Erythroblast (primary cell): ENCODE data around the gene COIL.

ENCODE experiments used
- DNase-seq, 2 experiments: peaks; one replicate each; lab custom pipeline; 2025; lab: John Stamatoyannopoulos, UW
- GATA1 ChIP-seq: IDR thresholded peaks from 2 replicates; pipeline ENCODE4 v1.6.1; 2011; ENCODE audit warnings: low read depth, mild to moderate bottlenecking, control low read depth, low read length, moderate library complexity
- POLR2A ChIP-seq: IDR thresholded peaks from 2 replicates; pipeline ENCODE4 v1.6.1; 2011; ENCODE audit warnings: mild to moderate bottlenecking, low read length

Gene COIL

DNA sequence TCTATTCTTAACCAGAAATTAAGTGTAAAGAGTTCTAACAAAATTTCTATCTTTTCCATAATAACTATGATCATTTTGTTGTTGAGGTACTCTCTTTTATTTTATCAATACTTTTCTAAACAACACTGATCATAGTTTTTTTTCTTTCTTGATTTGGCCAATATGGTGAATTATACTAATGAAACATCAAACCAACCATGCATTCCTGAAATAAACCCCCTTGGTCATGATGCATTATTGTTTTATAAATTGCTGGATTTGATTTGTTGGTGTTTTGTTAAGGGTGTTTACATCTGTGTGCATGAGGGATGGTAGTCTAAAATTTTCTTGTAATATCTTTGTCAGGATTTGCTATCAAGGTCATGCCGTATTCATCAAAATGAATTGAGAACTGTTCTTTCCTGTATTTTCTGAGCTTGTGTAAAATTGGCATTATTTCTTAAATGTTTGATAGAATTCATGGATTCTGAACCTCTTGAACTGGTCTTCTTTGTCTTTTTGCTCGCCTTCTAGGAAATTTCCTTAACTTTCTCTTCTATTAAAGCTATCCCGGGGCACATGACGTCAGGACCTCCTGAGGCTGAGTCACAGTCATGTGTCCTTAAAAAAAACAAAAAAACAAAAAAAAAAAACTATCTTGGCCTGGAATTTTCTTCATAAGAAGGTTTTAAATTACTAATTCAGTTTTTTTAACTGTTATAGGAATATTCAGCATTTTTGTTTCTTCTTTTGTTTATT is 43.1 kb downstream of the COIL start:
- peak in 1 of 2 experiments; percentile 35 for DNase-seq
- TF ChIP-seq GATA1 (no peak), POLR2A (no peak)

DNA sequence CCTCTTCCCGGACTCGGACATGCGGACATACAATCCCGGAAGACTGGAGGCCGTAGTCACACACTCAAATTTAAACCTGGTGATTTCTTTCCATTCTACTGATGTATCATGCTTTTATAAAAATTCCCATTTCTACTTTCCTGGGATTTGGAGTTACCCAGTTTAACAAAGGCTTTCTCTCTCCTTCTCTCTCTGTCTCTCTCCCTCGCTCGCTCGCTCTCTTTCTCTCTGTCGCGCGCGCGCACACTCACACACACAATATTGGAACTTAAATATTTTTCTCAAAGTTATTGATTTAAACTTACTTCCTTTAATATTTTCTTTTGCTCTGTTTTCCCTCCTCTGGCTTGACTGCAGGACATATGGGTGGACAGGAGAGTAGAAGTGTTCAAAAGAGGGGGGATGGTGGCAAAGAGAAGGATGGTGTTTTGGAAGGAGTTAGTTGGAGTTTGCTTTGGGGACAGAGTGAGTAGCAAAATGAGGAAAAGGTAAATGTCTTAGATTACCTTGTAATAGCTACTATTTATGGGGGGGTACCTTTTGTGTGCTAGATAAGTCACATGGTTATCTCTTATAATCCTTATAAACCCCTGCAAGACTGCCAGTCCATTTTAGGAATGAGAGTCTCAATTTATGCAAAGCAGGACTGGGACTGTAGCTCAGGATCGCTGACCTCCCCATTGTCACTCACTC is 46.1 kb downstream of the COIL start:
- peak; percentile 47 to 67 for DNase-seq
- TF ChIP-seq GATA1 (no peak), POLR2A (no peak)

DNA sequence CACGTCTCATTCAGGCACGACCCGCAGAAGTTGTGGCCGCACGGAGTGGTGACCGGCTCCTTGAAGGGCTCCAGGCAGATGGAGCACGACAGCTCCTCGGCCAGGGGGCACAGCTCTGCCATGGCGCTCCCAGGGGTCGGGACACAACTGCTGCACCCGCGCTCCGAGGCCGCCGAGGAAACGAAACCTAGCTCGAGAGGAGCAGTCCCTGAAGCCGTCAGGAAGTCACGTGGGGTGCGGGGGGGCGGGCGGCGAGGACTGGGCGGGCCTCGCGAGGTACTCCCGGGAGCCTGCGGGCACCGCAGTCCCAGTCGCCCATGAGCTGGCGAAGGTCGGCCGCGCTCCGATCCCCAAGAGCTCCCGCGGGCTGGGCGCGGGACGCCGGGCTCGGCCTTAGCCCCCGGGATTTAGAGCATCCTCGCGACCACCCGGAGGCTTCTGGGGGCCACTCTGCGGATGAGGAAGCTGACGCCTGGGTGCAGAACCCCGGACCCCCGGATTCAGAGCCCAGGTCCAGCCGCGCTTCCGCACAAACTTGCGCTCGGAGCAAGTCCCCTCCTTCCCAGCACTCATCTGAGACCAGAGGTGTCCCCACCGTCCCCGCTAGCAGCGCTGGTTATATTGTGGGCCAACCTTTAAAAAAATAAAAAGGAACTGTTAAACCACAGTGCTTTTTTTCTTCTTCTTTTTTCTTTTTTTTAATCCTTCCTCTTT is 46.8 kb downstream of the COIL start, which contains the start of gene TRIM25:
Gene TRIM25, minus strand, starts transcription at position 183 of the 714 bp plus-strand sequence. Its CDS starts 61 bp downstream, at position 122.
- DNase-seq: peak; percentile 91 to 95
- TF ChIP-seq GATA1 (no peak), POLR2A (peak; percentile 97)

- TF ChIP-seq GATA1 (no peak), POLR2A (no peak)
- peak in 1 of 2 experiments; percentile 73 for DNase-seq
Observed at GRCh38 chr17:56913353-56913866, 47.4 kb downstream of the COIL start.

GRCh38 chr17:56913000-56913311 is 47.9 kb downstream of the COIL start:
- TF ChIP-seq POLR2A: no peak
- no peak for TF ChIP-seq GATA1
- no peak for DNase-seq

DNA sequence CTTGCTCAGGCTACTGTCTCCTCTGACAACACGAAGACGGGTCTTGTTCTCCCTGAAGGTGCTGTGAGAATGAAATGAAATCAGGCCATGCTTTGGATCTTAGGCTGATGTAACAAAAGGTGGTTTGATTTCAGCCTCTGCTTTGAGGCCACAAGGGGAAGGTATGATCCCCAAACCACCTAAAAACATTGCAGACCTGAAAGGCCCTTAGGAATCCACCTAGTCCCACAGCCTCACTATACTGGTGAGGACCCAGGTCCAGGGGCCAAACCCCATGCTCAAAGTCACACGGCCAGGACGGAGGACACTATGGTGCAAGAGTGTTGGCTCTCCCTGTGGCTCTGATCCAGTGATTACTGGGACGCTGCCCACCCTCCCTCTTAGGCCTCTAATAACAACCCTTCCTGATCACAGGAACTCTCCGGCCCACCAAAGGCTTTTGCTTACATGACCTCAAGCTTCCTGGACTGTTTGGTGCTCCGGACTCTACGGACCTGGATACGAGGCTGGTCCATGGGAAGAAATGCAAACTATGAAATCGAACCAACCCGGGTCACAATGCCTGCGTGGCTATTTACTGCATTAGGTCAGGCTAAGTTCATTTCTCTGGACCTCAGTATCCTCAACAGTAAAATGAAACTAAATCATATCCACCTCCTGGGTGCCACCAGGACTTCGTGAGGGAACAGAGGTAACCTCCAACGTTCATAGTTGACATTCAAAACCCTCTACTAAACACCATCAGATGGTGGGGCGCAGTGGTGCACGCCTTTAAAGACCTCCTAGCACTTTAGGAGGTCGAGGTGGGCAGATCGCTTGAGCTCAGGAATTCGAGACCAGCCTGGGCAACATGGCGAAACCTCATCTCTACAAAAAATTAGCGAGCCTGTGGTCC is 48.5 kb downstream of the COIL start:
- DNase-seq: peak; percentile 29 to 51
- TF ChIP-seq GATA1 (no peak), POLR2A (no peak)

DNA sequence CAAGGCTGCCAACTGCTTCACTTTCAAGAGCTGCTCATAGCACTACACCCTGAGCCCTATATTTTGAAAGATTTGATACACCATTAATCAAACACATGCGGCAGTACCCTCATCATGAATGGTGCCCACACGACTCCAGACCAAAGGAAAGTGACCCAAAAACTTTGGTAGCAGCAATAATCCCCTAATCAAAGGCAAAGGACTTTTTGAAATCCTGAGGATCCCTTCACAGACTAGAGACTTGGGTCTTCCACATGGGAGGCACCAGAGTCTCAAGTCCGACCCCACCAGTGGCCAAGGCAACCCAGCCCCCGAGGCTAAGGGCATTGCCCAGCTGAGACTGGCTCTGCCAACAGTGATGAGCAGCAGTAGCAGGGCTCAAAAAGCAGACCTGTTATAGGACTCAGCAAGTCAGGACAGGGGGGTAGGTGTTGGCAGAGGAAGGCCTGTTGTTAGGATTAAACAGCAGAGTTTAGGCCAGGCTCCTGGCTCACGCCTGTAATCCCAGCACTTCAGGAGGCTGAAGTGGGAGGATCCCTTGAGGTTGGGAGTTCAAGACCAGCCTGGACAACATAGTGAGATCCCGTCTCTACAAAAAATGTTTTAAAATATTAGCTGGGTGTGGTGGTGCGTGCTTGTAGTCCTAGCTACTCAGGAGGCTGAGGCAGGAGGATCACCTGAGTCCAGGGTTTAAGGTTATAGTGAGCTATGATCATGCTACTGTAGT is 50.2 kb downstream of the COIL start:
- peak; percentile 37 to 48 for DNase-seq
- TF ChIP-seq POLR2A (peak; percentile 21), GATA1 (no peak)

GRCh38 chr17:56909742-56910508 is 50.9 kb downstream of the COIL start:
- DNase-seq: peak; percentile 82 to 83
- TF ChIP-seq POLR2A: peak; percentile 49
- peak; percentile 8 for TF ChIP-seq GATA1

- peak; percentile 80 to 90 for DNase-seq
- TF ChIP-seq POLR2A (no peak), GATA1 (no peak)
Observed at GRCh38 chr17:56908001-56908542, 52.8 kb downstream of the COIL start.

GRCh38 chr17:56903560-56903959 is 57.3 kb downstream of the COIL start:
- DNase-seq: no peak
- no peak for TF ChIP-seq POLR2A
- TF ChIP-seq GATA1: no peak

- TF ChIP-seq GATA1: no peak
- no peak for TF ChIP-seq POLR2A
- no peak for DNase-seq
Observed at GRCh38 chr17:56902348-56902747, 58.5 kb downstream of the COIL start.
